ENCODE results near the gene FKBP14.

DNA sequence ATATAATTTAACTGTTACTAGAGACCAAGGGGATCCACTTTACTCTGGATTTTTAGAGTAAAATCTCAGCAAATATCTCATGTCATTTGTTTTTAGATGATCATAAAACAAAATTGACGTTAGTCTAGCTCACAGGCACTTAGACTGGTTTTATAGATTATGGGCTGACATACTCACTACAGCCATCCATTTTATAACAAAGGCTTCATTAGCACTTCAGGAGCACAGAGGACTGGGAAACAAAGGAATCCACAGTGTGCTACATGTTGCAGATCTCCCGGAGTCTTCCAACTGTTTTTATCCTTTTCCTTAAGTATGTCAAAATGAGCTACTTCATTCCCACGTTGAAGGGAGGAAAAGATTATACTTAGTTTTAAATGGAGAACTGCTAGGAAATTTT is 21.0 kb downstream of the FKBP14 start:
- TF ChIP-seq POLR2AphosphoS5 (IDR thresholded peaks at IDR 0.05; ENCODE audit: low read depth) = no peak
- TF ChIP-seq, protein P1, sequence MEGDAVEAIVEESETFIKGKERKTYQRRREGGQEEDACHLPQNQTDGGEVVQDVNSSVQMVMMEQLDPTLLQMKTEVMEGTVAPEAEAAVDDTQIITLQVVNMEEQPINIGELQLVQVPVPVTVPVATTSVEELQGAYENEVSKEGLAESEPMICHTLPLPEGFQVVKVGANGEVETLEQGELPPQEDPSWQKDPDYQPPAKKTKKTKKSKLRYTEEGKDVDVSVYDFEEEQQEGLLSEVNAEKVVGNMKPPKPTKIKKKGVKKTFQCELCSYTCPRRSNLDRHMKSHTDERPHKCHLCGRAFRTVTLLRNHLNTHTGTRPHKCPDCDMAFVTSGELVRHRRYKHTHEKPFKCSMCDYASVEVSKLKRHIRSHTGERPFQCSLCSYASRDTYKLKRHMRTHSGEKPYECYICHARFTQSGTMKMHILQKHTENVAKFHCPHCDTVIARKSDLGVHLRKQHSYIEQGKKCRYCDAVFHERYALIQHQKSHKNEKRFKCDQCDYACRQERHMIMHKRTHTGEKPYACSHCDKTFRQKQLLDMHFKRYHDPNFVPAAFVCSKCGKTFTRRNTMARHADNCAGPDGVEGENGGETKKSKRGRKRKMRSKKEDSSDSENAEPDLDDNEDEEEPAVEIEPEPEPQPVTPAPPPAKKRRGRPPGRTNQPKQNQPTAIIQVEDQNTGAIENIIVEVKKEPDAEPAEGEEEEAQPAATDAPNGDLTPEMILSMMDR (IDR thresholded peaks at IDR 0.05; ENCODE audit: insufficient read depth, low read length) = no peak
- no peak for TF ChIP-seq GABPA (IDR thresholded peaks at IDR 0.05; ENCODE audit: low read depth)
- TF ChIP-seq, protein P2, sequence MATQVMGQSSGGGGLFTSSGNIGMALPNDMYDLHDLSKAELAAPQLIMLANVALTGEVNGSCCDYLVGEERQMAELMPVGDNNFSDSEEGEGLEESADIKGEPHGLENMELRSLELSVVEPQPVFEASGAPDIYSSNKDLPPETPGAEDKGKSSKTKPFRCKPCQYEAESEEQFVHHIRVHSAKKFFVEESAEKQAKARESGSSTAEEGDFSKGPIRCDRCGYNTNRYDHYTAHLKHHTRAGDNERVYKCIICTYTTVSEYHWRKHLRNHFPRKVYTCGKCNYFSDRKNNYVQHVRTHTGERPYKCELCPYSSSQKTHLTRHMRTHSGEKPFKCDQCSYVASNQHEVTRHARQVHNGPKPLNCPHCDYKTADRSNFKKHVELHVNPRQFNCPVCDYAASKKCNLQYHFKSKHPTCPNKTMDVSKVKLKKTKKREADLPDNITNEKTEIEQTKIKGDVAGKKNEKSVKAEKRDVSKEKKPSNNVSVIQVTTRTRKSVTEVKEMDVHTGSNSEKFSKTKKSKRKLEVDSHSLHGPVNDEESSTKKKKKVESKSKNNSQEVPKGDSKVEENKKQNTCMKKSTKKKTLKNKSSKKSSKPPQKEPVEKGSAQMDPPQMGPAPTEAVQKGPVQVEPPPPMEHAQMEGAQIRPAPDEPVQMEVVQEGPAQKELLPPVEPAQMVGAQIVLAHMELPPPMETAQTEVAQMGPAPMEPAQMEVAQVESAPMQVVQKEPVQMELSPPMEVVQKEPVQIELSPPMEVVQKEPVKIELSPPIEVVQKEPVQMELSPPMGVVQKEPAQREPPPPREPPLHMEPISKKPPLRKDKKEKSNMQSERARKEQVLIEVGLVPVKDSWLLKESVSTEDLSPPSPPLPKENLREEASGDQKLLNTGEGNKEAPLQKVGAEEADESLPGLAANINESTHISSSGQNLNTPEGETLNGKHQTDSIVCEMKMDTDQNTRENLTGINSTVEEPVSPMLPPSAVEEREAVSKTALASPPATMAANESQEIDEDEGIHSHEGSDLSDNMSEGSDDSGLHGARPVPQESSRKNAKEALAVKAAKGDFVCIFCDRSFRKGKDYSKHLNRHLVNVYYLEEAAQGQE (IDR thresholded peaks at IDR 0.05; ENCODE audit: insufficient replicate concordance, low read depth) = no peak
